ENCODE data around the gene HARS1. TPM values are rescaled to one million over a fixed set of nuclear protein-coding genes. Genes with fewer than 3 reads are reported as not detected.
"Not testable (repeated sequence)": the region's sequence is repeated elsewhere in the genome, so short reads cannot be mapped to it uniquely, and the experiment has no call there.

The HARS1 gene
- total RNA-seq, 1 donor from 2014 or later: 45.7 TPM

- no peak overlapping the region for H3K4me3 ChIP-seq
- H3K79me2 ChIP-seq (ENCODE audit: low read depth): no peaks in the 10 kb centered on the region
- H2AFZ ChIP-seq (replicated peaks): no peak overlapping the region
- H3F3A ChIP-seq (ENCODE audit: low read depth): no peaks in the 10 kb centered on the region
- H3K9ac ChIP-seq: no peak overlapping the region
- Mint-ChIP-seq H3K27me3 (ENCODE audit: insufficient read depth, low read depth) (no peaks in the 10 kb centered on the region), H3K4me1 (no peaks in the 10 kb centered on the region), H3K36me3 (no peaks in the 10 kb centered on the region), H3K4me3 (no peak overlapping the region), H3K9me3 (no peaks in the 10 kb centered on the region), H3K27ac (no peak overlapping the region)
- no peaks in the 10 kb centered on the region for H3K9me3 ChIP-seq (ENCODE audit: low read depth)
- no peaks in the 10 kb centered on the region for H4K20me1 ChIP-seq (ENCODE audit: low read depth)
- H3K4me2 ChIP-seq: no peak overlapping the region
- no peaks in the 10 kb centered on the region for H3K27me3 ChIP-seq
- no peaks in the 10 kb centered on the region for H3K4me1 ChIP-seq
- H3K36me3 ChIP-seq: no peaks in the 10 kb centered on the region
- H3K27ac ChIP-seq: no peak overlapping the region
- no peak for DNase-seq (ENCODE audit: low spot score)
- TF ChIP-seq EZH2phosphoT487 (IDR thresholded peaks at IDR 0.05): no peak
- TF ChIP-seq CTCF (IDR thresholded peaks at IDR 0.05): no peak
- TF ChIP-seq EZH2 (IDR thresholded peaks at IDR 0.05): no peak
These were observed 27.1 kb upstream of the HARS1 start for GRCh38 chr5:140718266-140718592.

GRCh38 chr5:140716238-140716637, 25.1 kb upstream of the HARS1 start:
- H3K27me3 ChIP-seq; H3K27me3 Mint-ChIP-seq (ENCODE audit: insufficient read depth, low read depth); H2AFZ ChIP-seq (replicated peaks); H3K27ac Mint-ChIP-seq; H4K20me1 ChIP-seq (ENCODE audit: low read depth); H3K9ac ChIP-seq; H3K9me3 ChIP-seq (ENCODE audit: low read depth); H3K36me3 ChIP-seq; H3K36me3 Mint-ChIP-seq; H3K27ac ChIP-seq; H3K4me1 ChIP-seq; H3K9me3 Mint-ChIP-seq; H3K4me1 Mint-ChIP-seq; H3K79me2 ChIP-seq (ENCODE audit: low read depth); H3F3A ChIP-seq (ENCODE audit: low read depth); H3K4me3 ChIP-seq; H3K4me3 Mint-ChIP-seq; H3K4me2 ChIP-seq; DNase-seq (ENCODE audit: low spot score): not testable (repeated sequence)

- Histone ChIP-seq H3K36me3 (no peaks in the 10 kb centered on the region), H3K27me3 (peaks cover 27% of the 10 kb centered on the region), H3F3A (ENCODE audit: low read depth) (peaks cover 7% of the 10 kb centered on the region), H3K27ac (no peak overlapping the region), H3K4me3 (no peak overlapping the region), H4K20me1 (ENCODE audit: low read depth) (no peaks in the 10 kb centered on the region), H3K9ac (no peak overlapping the region), H3K9me3 (ENCODE audit: low read depth) (no peaks in the 10 kb centered on the region), H3K4me2 (no peak overlapping the region), H3K4me1 (no peaks in the 10 kb centered on the region), H3K79me2 (ENCODE audit: low read depth) (no peaks in the 10 kb centered on the region), H2AFZ (replicated peaks) (no peak overlapping the region)
- Mint-ChIP-seq H3K27ac (no peak overlapping the region), H3K27me3 (ENCODE audit: insufficient read depth, low read depth) (peaks cover 10% of the 10 kb centered on the region), H3K4me3 (no peak overlapping the region), H3K36me3 (peaks cover 2% of the 10 kb centered on the region), H3K9me3 (peaks cover 4% of the 10 kb centered on the region), H3K4me1 (peaks cover 14% of the 10 kb centered on the region)
- DNase-seq (ENCODE audit: low spot score): no peak
- TF ChIP-seq CTCF (IDR thresholded peaks at IDR 0.05): no peak
- no peak for TF ChIP-seq EZH2phosphoT487 (IDR thresholded peaks at IDR 0.05)
- no peak for TF ChIP-seq EZH2 (IDR thresholded peaks at IDR 0.05)
These were observed 22.5 kb upstream of the HARS1 start for GRCh38 chr5:140713562-140714094.

- H3K36me3 Mint-ChIP-seq: peaks cover 2% of the 10 kb centered on the region
- H3K4me1 Mint-ChIP-seq: peaks cover 14% of the 10 kb centered on the region
- peaks cover 10% of the 10 kb centered on the region for H3K27me3 Mint-ChIP-seq (ENCODE audit: insufficient read depth, low read depth)
- Histone ChIP-seq H2AFZ (replicated peaks) (no peak overlapping the region), H3K36me3 (no peaks in the 10 kb centered on the region), H3K4me3 (no peak overlapping the region), H3K27ac (no peak overlapping the region), H3K4me2 (peak overlapping the region; percentile 72), H3K9ac (no peak overlapping the region), H3F3A (ENCODE audit: low read depth) (peaks cover 11% of the 10 kb centered on the region), H3K4me1 (no peaks in the 10 kb centered on the region), H4K20me1 (ENCODE audit: low read depth) (no peaks in the 10 kb centered on the region), H3K9me3 (ENCODE audit: low read depth) (no peaks in the 10 kb centered on the region), H3K27me3 (peaks cover 27% of the 10 kb centered on the region), H3K79me2 (ENCODE audit: low read depth) (no peaks in the 10 kb centered on the region)
- DNase-seq (ENCODE audit: low spot score): no peak
- H3K4me3 Mint-ChIP-seq: peak overlapping the region; percentile 92
- H3K27ac Mint-ChIP-seq: no peak overlapping the region
- peaks cover 4% of the 10 kb centered on the region for H3K9me3 Mint-ChIP-seq
- TF ChIP-seq EZH2 (IDR thresholded peaks at IDR 0.05): no peak
- no peak for TF ChIP-seq CTCF (IDR thresholded peaks at IDR 0.05)
- TF ChIP-seq EZH2phosphoT487 (IDR thresholded peaks at IDR 0.05): no peak
These were observed 20.6 kb upstream of the HARS1 start for GRCh38 chr5:140711794-140712193.

Measured in neural progenitor cell (in vitro differentiated cells).